ENCODE measurements around the gene LIF.

DNA sequence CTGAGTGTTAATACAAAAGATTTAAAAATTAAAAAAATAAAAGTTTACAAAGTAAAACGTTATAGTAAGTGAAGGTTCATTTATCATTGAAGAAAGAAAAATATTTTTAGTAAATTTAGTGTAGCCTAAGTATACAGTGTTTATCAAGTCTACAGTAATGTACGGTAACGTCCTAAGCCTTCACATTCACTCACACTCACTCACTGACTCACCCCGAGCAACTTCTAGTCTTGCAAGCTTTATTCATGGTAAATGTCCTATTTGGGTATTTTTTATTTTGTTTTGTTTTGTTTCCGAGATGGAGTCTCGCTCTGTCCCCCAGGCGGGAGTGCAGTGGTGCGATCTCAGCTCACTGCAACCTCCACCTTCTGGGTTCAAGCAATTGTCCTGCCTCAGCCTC lies 33.9 kb upstream of the LIF start:
- TF ChIP-seq CTCF (IDR thresholded peaks at IDR 0.05) (no peak), ZFX (IDR thresholded peaks at IDR 0.05; ENCODE audit: borderline replicate concordance) (no peak)

Data from 22Rv1 (cell line).